ENCODE measurements around the gene BCR. TPM values are rescaled to one million over a fixed set of nuclear protein-coding genes. Genes with fewer than 3 reads are reported as not detected.
"Not testable (repeated sequence)": the region's sequence is repeated elsewhere in the genome, so short reads cannot be mapped to it uniquely, and the experiment has no call there.

BCR gene
- total RNA-seq, 1 donor from 2014 or later = 12.5 TPM

- no peak overlapping the region for H3K9ac ChIP-seq (ENCODE audit: low read depth in 1 of 3, low read length in 3 of 3)
- no peaks in the 10 kb centered on the region for H3K27me3 ChIP-seq (ENCODE audit: control insufficient read depth in 3 of 3, insufficient read depth in 3 of 3, low read length in 3 of 3)
- H3K27ac ChIP-seq (ENCODE audit: low read depth, low read length) = no peak overlapping the region
- no peaks in the 10 kb centered on the region for H3K9me3 ChIP-seq (ENCODE audit: control insufficient read depth in 3 of 3, low read length in 3 of 3)
- H3K36me3 ChIP-seq (ENCODE audit: control insufficient read depth in 3 of 3, insufficient read depth in 3 of 3, low read length in 3 of 3) = peaks cover 0 to 2% (median 2%) of the 10 kb centered on the region in 3 donors
- H3K4me3 ChIP-seq (ENCODE audit: low read length in 3 of 3) = no peak overlapping the region
- H3K4me1 ChIP-seq (ENCODE audit: control insufficient read depth in 3 of 3, insufficient read depth in 3 of 3, low read length in 3 of 3) = peaks cover 9 to 18% (median 16%) of the 10 kb centered on the region in 3 donors
Observed at GRCh38 chr22:23302171-23303002, 122.1 kb downstream of the BCR start.

- H3K27me3 ChIP-seq (ENCODE audit: control insufficient read depth in 3 of 3, insufficient read depth in 3 of 3, low read length in 3 of 3) = no peaks in the 10 kb centered on the region
- H3K4me1 ChIP-seq (ENCODE audit: control insufficient read depth in 3 of 3, insufficient read depth in 3 of 3, low read length in 3 of 3) = peaks cover 9 to 18% (median 16%) of the 10 kb centered on the region in 3 donors
- H3K36me3 ChIP-seq (ENCODE audit: control insufficient read depth in 3 of 3, insufficient read depth in 3 of 3, low read length in 3 of 3) = no peaks in the 10 kb centered on the region
- H3K9ac ChIP-seq (ENCODE audit: low read depth in 1 of 3, low read length in 3 of 3) = no peak overlapping the region
- no peaks in the 10 kb centered on the region for H3K9me3 ChIP-seq (ENCODE audit: control insufficient read depth in 3 of 3, low read length in 3 of 3)
- peak overlapping the region in 1 of 3 donors; percentile 14 for H3K4me3 ChIP-seq (ENCODE audit: low read length in 3 of 3)
- peak overlapping the region; percentile 70 for H3K27ac ChIP-seq (ENCODE audit: low read depth, low read length)
Observed at GRCh38 chr22:23305321-23305910, 125.1 kb downstream of the BCR start.

GRCh38 chr22:23305922-23306374 is 125.6 kb downstream of the BCR start:
- no peak overlapping the region for H3K9ac ChIP-seq (ENCODE audit: low read depth in 1 of 3, low read length in 3 of 3)

GRCh38 chr22:23306438-23306921 is 126.2 kb downstream of the BCR start:
- H3K9me3 ChIP-seq (ENCODE audit: control insufficient read depth in 3 of 3, low read length in 3 of 3) = no peaks in the 10 kb centered on the region
- no peaks in the 10 kb centered on the region for H3K36me3 ChIP-seq (ENCODE audit: control insufficient read depth in 3 of 3, insufficient read depth in 3 of 3, low read length in 3 of 3)
- no peaks in the 10 kb centered on the region for H3K27me3 ChIP-seq (ENCODE audit: control insufficient read depth in 3 of 3, insufficient read depth in 3 of 3, low read length in 3 of 3)
- peak overlapping the region in 1 of 3 donors; percentile 8 for H3K9ac ChIP-seq (ENCODE audit: low read depth in 1 of 3, low read length in 3 of 3)
- H3K4me3 ChIP-seq (ENCODE audit: low read length in 3 of 3) = no peak overlapping the region
- peak overlapping the region; percentile 70 for H3K27ac ChIP-seq (ENCODE audit: low read depth, low read length)
- peaks cover 9 to 18% (median 16%) of the 10 kb centered on the region in 3 donors for H3K4me1 ChIP-seq (ENCODE audit: control insufficient read depth in 3 of 3, insufficient read depth in 3 of 3, low read length in 3 of 3)

More at GRCh38 chr22:23305922-23306374, 125.6 kb downstream of the BCR start:
- Histone ChIP-seq H3K9me3 (ENCODE audit: control insufficient read depth in 3 of 3, low read length in 3 of 3) (no peaks in the 10 kb centered on the region), H3K4me3 (ENCODE audit: low read length in 3 of 3) (peak overlapping the region in 1 of 3 donors; percentile 14), H3K36me3 (ENCODE audit: control insufficient read depth in 3 of 3, insufficient read depth in 3 of 3, low read length in 3 of 3) (no peaks in the 10 kb centered on the region), H3K27me3 (ENCODE audit: control insufficient read depth in 3 of 3, insufficient read depth in 3 of 3, low read length in 3 of 3) (no peaks in the 10 kb centered on the region), H3K4me1 (ENCODE audit: control insufficient read depth in 3 of 3, insufficient read depth in 3 of 3, low read length in 3 of 3) (peaks cover 9 to 18% (median 16%) of the 10 kb centered on the region in 3 donors), H3K27ac (ENCODE audit: low read depth, low read length) (peak overlapping the region; percentile 70)

DNA sequence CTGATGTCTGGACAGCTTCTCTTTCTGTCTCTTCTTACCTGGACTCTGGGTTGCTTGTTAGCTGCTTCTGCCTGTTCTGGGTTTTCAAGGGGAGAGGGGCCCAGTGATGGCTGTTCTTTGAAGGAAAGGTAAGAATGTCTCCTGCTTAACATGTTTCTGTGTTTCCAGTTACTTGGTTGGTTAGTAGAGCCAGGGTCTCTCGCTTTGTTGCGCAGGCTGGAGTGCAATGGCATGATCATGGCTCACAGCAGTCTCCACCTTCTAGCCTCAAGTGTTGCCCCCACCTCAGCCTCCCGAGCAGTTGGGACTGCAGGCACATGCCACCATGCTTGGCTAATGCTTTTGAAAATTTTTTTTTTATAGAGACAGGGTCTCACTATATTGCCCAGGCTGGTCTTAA is 126.6 kb downstream of the BCR start:
- no peaks in the 10 kb centered on the region for H3K9me3 ChIP-seq (ENCODE audit: control insufficient read depth in 3 of 3, low read length in 3 of 3)
- H3K27ac ChIP-seq (ENCODE audit: low read depth, low read length) = no peak overlapping the region
- H3K4me1 ChIP-seq (ENCODE audit: control insufficient read depth in 3 of 3, insufficient read depth in 3 of 3, low read length in 3 of 3) = peaks cover 9 to 18% (median 16%) of the 10 kb centered on the region in 3 donors
- no peak overlapping the region for H3K9ac ChIP-seq (ENCODE audit: low read depth in 1 of 3, low read length in 3 of 3)
- no peak overlapping the region for H3K4me3 ChIP-seq (ENCODE audit: low read length in 3 of 3)
- H3K36me3 ChIP-seq (ENCODE audit: control insufficient read depth in 3 of 3, insufficient read depth in 3 of 3, low read length in 3 of 3) = no peaks in the 10 kb centered on the region
- no peaks in the 10 kb centered on the region for H3K27me3 ChIP-seq (ENCODE audit: control insufficient read depth in 3 of 3, insufficient read depth in 3 of 3, low read length in 3 of 3)

DNA sequence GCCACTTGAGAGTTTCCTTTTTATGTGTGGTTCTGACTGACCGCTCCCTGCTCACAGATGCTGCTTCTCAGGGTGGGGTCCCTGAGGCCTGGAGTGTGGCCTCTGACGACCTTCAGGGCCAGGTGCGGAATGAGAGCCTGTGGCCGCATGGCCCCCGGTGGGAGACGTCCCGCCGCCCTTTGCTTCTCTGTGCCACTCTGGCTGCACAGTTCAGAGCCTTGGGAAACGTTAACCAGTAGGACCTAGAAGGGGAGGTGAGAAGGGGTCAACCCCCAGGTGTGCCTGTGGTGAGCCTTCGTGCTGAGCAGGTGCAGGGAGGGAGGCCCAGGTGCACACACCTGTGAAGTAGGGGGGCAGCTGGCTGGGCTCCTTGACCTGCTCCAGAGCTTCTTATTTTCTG is 127.2 kb downstream of the BCR start:
- not testable (repeated sequence) for H3K27ac ChIP-seq (ENCODE audit: low read depth, low read length); H3K27me3 ChIP-seq (ENCODE audit: control insufficient read depth in 3 of 3, insufficient read depth in 3 of 3, low read length in 3 of 3); H3K36me3 ChIP-seq (ENCODE audit: control insufficient read depth in 3 of 3, insufficient read depth in 3 of 3, low read length in 3 of 3); H3K4me3 ChIP-seq (ENCODE audit: low read length in 3 of 3); H3K9me3 ChIP-seq (ENCODE audit: control insufficient read depth in 3 of 3, low read length in 3 of 3); H3K9ac ChIP-seq (ENCODE audit: low read depth in 1 of 3, low read length in 3 of 3)
- H3K4me1 ChIP-seq (ENCODE audit: control insufficient read depth in 3 of 3, insufficient read depth in 3 of 3, low read length in 3 of 3) = peaks cover 9 to 18% (median 16%) of the 10 kb centered on the region in 3 donors

GRCh38 chr22:23309261-23309660 is 129.0 kb downstream of the BCR start:
- not testable (repeated sequence) for H3K9me3 ChIP-seq (ENCODE audit: control insufficient read depth in 3 of 3, low read length in 3 of 3); H3K4me3 ChIP-seq (ENCODE audit: low read length in 3 of 3); H3K27me3 ChIP-seq (ENCODE audit: control insufficient read depth in 3 of 3, insufficient read depth in 3 of 3, low read length in 3 of 3); H3K9ac ChIP-seq (ENCODE audit: low read depth in 1 of 3, low read length in 3 of 3); H3K27ac ChIP-seq (ENCODE audit: low read depth, low read length); H3K36me3 ChIP-seq (ENCODE audit: control insufficient read depth in 3 of 3, insufficient read depth in 3 of 3, low read length in 3 of 3)
- H3K4me1 ChIP-seq (ENCODE audit: control insufficient read depth in 3 of 3, insufficient read depth in 3 of 3, low read length in 3 of 3) = peaks cover 9 to 18% (median 16%) of the 10 kb centered on the region in 3 donors

- H3K4me1 ChIP-seq (ENCODE audit: control insufficient read depth in 3 of 3, insufficient read depth in 3 of 3, low read length in 3 of 3) = peaks cover 4 to 12% (median 8%) of the 10 kb centered on the region in 3 donors
- H3K36me3 ChIP-seq (ENCODE audit: control insufficient read depth in 3 of 3, insufficient read depth in 3 of 3, low read length in 3 of 3); H3K27me3 ChIP-seq (ENCODE audit: control insufficient read depth in 3 of 3, insufficient read depth in 3 of 3, low read length in 3 of 3); H3K4me3 ChIP-seq (ENCODE audit: low read length in 3 of 3); H3K9ac ChIP-seq (ENCODE audit: low read depth in 1 of 3, low read length in 3 of 3); H3K27ac ChIP-seq (ENCODE audit: low read depth, low read length); H3K9me3 ChIP-seq (ENCODE audit: control insufficient read depth in 3 of 3, low read length in 3 of 3): not testable (repeated sequence)
Observed at GRCh38 chr22:23310443-23311097, 130.3 kb downstream of the BCR start.

DNA sequence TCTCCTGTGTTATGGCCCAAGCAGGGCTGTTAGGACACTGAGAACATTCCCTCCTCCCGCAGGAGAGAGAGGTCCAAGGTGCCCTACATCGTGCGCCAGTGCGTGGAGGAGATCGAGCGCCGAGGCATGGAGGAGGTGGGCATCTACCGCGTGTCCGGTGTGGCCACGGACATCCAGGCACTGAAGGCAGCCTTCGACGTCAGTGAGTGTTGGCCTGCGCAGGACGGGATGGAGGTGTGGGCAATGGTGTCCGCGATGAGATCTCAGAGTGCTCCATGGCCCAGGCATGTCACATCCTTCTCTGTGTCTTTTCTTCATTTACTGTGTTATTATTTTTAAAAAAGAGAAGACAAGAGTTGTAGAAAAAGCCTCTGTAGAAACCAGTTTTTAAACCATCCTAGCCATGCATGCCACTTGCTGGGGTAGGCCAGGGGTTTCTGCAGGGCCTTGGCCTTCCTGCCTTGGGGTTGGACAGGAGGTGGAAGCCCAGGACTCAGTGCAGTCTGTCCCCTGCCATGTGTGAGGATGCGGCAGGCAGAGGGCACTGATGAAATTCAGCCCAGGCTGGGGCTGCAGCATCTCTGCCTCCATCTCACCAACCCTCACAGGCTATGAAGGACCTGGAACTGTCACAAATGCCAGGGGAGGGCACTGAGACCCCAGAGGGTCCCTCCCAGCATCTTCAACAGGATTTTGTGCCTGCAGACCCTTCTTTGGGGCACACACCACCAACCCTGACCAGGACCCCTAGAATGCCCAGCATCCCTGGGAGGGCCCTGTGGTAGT is 131.5 kb downstream of the BCR start:
- not testable (repeated sequence) for H3K27ac ChIP-seq (ENCODE audit: low read depth, low read length); H3K4me3 ChIP-seq (ENCODE audit: low read length in 3 of 3); H3K9ac ChIP-seq (ENCODE audit: low read depth in 1 of 3, low read length in 3 of 3); H3K9me3 ChIP-seq (ENCODE audit: control insufficient read depth in 3 of 3, low read length in 3 of 3); H3K36me3 ChIP-seq (ENCODE audit: control insufficient read depth in 3 of 3, insufficient read depth in 3 of 3, low read length in 3 of 3); H3K27me3 ChIP-seq (ENCODE audit: control insufficient read depth in 3 of 3, insufficient read depth in 3 of 3, low read length in 3 of 3); H3K4me1 ChIP-seq (ENCODE audit: control insufficient read depth in 3 of 3, insufficient read depth in 3 of 3, low read length in 3 of 3)
